Esophagus muscularis mucosa (tissue), 4 donors: Measurements from ENCODE around the gene LCE1E.

Experiments
- CTCF ChIP-seq, 3 experiments: fragments of 200-600 bp in 2 of 3; fragments of 450-650 bp in 1 of 3; sonication (generic) in 2 of 3; IDR thresholded peaks; one replicate each; pipeline ENCODE4 v1.5.1; 2017 to 2019; ENCODE audit warnings: antibody characterized with exemption in 3 of 3, mild to moderate bottlenecking in 2 of 3, moderate library complexity in 1 of 3
- EP300 ChIP-seq: sonication (generic); formaldehyde crosslinking; IDR thresholded peaks from one replicate; pipeline ENCODE4 v1.6.1; 2017; ENCODE audit warnings: antibody characterized with exemption
- POLR2AphosphoS5 ChIP-seq, 2 donors: sonication (generic); formaldehyde crosslinking; IDR thresholded peaks; one replicate each; pipeline ENCODE4 v1.6.1; 2017; ENCODE audit warnings: antibody characterized with exemption in 2 of 2

- TF ChIP-seq POLR2AphosphoS5 (IDR thresholded peaks at IDR 0.05) = no peak
- TF ChIP-seq CTCF (IDR thresholded peaks at IDR 0.05) = no peak
- TF ChIP-seq EP300 = no peak
Measured at GRCh38 chr1:152770411-152770810, 15.6 kb upstream of the LCE1E start.
